Prostate gland (tissue), 2 donors: ENCODE measurements around the gene CDK14. TPM values are rescaled to one million over a fixed set of nuclear protein-coding genes. Genes with fewer than 3 reads are reported as not detected.

Experiments used
- DNase-seq: peaks from one replicate; pipeline ENCODE4 v3.0.0-alpha.2; 2019; ENCODE audit warnings: low spot score
- H3K27ac ChIP-seq, 2 donors: fragments of 200-600 bp; sonication (generic); 2 replicates each; pipeline ENCODE4 v1.5.1; 2017 to 2019
- H3K27me3 ChIP-seq: fragments of 200-600 bp; sonication (generic); replicated peaks from 2 replicates; pipeline ENCODE4 v1.5.1; 2019; ENCODE audit not compliant: insufficient read depth
- H3K36me3 ChIP-seq, 2 donors: fragments of 200-600 bp; sonication (generic); 1 replicate in 1 of 2; 2 replicates in 1 of 2; pipeline versions ENCODE4 v1.5.1 to v1.8.1; 2017 to 2019
- H3K4me1 ChIP-seq: fragments of 200-600 bp; sonication (generic); replicated peaks from 2 replicates; pipeline ENCODE4 v1.5.1; 2019
- H3K4me3 ChIP-seq, 2 donors: fragments of 200-600 bp; sonication (generic); 2 replicates each; pipeline ENCODE4 v1.5.1; 2017 to 2019
- H3K9me3 ChIP-seq: fragments of 200-600 bp; sonication (generic); 2 replicates; pipeline ENCODE4 v1.5.1; 2017
- POLR2A ChIP-seq: fragments of 450-650 bp; IDR thresholded peaks from one replicate; pipeline ENCODE4 v1.6.1; 2016; ENCODE audit warnings: antibody characterized with exemption, mild to moderate bottlenecking
- POLR2AphosphoS5 ChIP-seq: sonication (generic); formaldehyde crosslinking; IDR thresholded peaks from one replicate; pipeline ENCODE4 v1.6.1; 2017; ENCODE audit warnings: antibody characterized with exemption
- WGBS: methylation state at CpG from one replicate; pipeline ENCODE4 v1.1.5; 2018; 5-methylcytosine and 5-hydroxymethylcytosine counted together
- intact Hi-C: fragments of 100-400 bp; cut with DNase I; formaldehyde crosslinking; loops from one replicate; pipeline ENCODE4 v1.14.2; 2022
- total RNA-seq, 2 donors: library from RNA; depleted of rRNA; stranded (reverse); fragments of >200 nt; gene quantifications; one replicate each; pipeline ENCODE4 v1.1.0, GENCODE V29; 2016
- TF ChIP-seq, protein P1 (sequence below), 4 experiments: fragments of 200-600 bp in 2 of 4; fragments of 450-650 bp in 2 of 4; sonication (generic) in 2 of 4; IDR thresholded peaks; 1 replicate in 3 of 4; 2 replicates in 1 of 4; pipeline ENCODE4 v1.5.1; 2016 to 2019; ENCODE audit warnings: antibody characterized with exemption in 4 of 4, mild to moderate bottlenecking in 2 of 4, moderate library complexity in 2 of 4

Gene CDK14
- total RNA-seq, 2 donors from 2014 or later: 13.7 to 20.7 TPM

DNA sequence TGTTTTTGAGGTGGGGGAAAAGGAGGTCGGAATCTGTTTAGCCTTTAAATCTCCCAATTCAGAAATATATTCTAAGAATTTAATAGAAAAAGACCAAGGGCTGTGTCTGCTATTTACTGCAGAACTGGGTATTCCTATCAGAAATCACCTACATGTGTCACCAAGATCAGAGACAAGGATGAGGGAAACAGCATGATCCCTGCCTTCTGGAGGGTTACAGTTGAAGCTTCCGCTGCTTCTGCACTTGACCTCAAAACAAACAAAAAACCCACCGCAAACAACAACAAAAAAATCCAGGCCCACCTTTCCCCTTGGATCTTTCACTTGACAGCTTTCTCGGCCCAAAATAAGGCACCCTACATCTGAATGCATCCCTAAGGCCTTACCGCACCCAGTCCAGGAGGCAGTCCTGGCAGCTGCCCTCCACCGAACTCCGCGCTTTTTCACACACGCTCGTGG is 750 bp upstream of the CDK14 start:
- 13% methylated on average over 9 of the region's 10 CpGs for WGBS
- DNase-seq: no peak

DNA sequence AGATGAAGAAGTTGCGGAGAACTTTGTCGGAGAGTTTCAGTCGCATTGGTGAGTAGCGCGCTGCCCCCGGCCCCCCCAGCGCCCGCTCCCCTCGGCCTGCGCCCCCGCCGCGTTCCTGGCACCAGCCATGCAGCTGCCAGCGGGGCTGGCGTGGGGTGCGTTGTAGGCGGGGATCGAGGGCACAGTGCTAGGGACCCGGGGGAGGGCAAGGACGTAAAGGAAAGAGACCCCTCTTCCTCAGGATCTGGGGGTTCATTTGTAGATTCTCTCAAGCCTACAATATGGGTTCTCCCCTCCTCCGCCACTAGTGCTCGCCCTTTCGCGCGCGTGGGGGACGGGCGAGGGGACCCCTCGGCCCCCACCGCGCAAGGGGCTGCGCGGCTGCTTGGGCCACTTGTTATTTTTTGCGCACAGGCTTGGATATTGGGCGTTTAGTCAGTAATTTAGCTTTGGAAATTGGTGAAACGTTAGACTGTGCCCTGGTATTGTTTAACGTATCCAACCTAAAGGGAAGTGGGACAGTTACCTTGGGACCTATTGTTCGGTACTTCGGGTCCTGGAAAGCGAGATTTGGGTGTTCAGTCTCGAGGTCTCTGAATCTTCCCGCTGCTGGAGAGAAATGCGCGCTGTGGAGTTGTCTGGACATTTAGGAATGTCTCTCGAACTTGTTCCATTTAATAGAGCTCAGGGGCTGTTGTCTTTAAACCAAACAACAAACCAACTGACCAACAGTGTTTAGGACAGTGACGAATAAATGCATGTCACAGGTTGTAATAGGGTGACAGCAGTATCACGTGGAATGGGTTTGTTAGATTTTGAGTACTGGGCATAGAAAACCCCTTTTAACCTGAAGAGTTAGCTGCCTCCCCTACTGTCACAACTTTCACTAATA is 796 bp downstream of the CDK14 start:
- no peak for DNase-seq
- TF ChIP-seq POLR2A: peak; percentile 19
- TF ChIP-seq, protein P1, sequence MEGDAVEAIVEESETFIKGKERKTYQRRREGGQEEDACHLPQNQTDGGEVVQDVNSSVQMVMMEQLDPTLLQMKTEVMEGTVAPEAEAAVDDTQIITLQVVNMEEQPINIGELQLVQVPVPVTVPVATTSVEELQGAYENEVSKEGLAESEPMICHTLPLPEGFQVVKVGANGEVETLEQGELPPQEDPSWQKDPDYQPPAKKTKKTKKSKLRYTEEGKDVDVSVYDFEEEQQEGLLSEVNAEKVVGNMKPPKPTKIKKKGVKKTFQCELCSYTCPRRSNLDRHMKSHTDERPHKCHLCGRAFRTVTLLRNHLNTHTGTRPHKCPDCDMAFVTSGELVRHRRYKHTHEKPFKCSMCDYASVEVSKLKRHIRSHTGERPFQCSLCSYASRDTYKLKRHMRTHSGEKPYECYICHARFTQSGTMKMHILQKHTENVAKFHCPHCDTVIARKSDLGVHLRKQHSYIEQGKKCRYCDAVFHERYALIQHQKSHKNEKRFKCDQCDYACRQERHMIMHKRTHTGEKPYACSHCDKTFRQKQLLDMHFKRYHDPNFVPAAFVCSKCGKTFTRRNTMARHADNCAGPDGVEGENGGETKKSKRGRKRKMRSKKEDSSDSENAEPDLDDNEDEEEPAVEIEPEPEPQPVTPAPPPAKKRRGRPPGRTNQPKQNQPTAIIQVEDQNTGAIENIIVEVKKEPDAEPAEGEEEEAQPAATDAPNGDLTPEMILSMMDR (IDR thresholded peaks at IDR 0.05): no peak
- H3K36me3 ChIP-seq: no peaks in the 10 kb centered on the region
- H3K27ac ChIP-seq: peak overlapping the region; percentile 84
- WGBS: 1% methylated on average over 47 of the region's 47 CpGs
- no peaks in the 10 kb centered on the region for H3K27me3 ChIP-seq
- H3K9me3 ChIP-seq: no peaks in the 10 kb centered on the region
- intact Hi-C loops: loop anchor here (5.0 to 10.0 kb wide), 2 partner anchors 142 to 435 kb away; no protein-coding TSS in a partner anchor
- peak overlapping the region; percentile 63 to 79 for H3K4me3 ChIP-seq
- H3K4me1 ChIP-seq: no peaks in the 10 kb centered on the region

More for the DNA sequence above, 750 bp upstream of the CDK14 start:
- intact Hi-C loops: loop anchor here (5.0 to 10.0 kb wide), 2 partner anchors 141 to 437 kb away; no protein-coding TSS in a partner anchor
- Histone ChIP-seq H3K27ac (peak overlapping the region; percentile 84), H3K4me1 (no peaks in the 10 kb centered on the region), H3K36me3 (no peaks in the 10 kb centered on the region), H3K27me3 (no peaks in the 10 kb centered on the region), H3K4me3 (peak overlapping the region; percentile 63 to 79), H3K9me3 (no peaks in the 10 kb centered on the region)
- TF ChIP-seq POLR2A: no peak
- TF ChIP-seq, protein P1 (IDR thresholded peaks at IDR 0.05): no peak
- no peak for TF ChIP-seq POLR2AphosphoS5

GRCh38 chr7:90597563-90598253 is 1.6 kb downstream of the CDK14 start:
- H3K36me3 ChIP-seq: no peaks in the 10 kb centered on the region
- H3K4me3 ChIP-seq: peak overlapping the region; percentile 63 to 79
- no peaks in the 10 kb centered on the region for H3K9me3 ChIP-seq
- 22% methylated on average over 10 of the region's 10 CpGs for WGBS
- H3K27me3 ChIP-seq: no peaks in the 10 kb centered on the region
- intact Hi-C loops: loop anchor here (5.0 to 10.0 kb wide), 2 partner anchors 143 to 435 kb away; no protein-coding TSS in a partner anchor
- no peaks in the 10 kb centered on the region for H3K4me1 ChIP-seq
- TF ChIP-seq POLR2A (no peak), POLR2AphosphoS5 (no peak)
- TF ChIP-seq, protein P1 (IDR thresholded peaks at IDR 0.05): no peak
- peak overlapping the region in 1 of 2 donors; percentile 84 for H3K27ac ChIP-seq
- no peak for DNase-seq

DNA sequence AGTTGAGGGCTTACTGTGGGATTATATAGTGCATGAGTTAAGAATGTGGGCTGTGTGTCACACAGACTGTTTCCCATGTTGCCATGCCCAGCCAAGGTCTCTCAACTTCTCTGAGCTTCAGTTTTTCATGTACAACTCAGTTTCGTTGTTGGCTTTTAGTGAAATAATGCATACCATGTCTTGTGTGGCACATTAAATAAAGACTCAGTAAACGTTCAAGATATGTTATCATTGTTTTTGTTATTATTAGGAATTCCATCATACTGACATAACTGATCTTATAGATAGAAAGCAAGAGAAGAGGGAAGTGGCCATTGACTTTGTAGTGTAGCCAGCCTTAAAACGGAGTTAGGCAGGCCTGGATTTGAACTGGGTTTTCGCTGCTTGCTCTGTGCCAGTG is 2.9 kb downstream of the CDK14 start:
- intact Hi-C loops: loop anchor here (5.0 to 10.0 kb wide), 2 partner anchors 144 to 433 kb away; no protein-coding TSS in a partner anchor
- H3K9me3 ChIP-seq: no peaks in the 10 kb centered on the region
- no peaks in the 10 kb centered on the region for H3K4me1 ChIP-seq
- DNase-seq: no peak
- H3K36me3 ChIP-seq: no peaks in the 10 kb centered on the region
- H3K4me3 ChIP-seq: no peak overlapping the region
- TF ChIP-seq, protein P1 (IDR thresholded peaks at IDR 0.05): no peak
- TF ChIP-seq POLR2AphosphoS5 (no peak), POLR2A (no peak)
- 76% methylated on average over 4 of the region's 4 CpGs for WGBS
- no peak overlapping the region for H3K27ac ChIP-seq
- no peaks in the 10 kb centered on the region for H3K27me3 ChIP-seq
